SK-N-SH treated with all-trans-retinoic acid at 6 μM for 48 hours (cell line): ENCODE data around the gene AKT1.

ENCODE experiments used
- ESRRG ChIP-seq: fragments of 250-450 bp; sonication (Bioruptor Pico); IDR thresholded peaks from 2 replicates; pipeline ENCODE4 v1.6.1; 2021; ENCODE audit warnings: mild to moderate bottlenecking
- SNAI2 ChIP-seq: fragments of 250-450 bp; sonication (Bioruptor Pico); IDR thresholded peaks from 2 replicates; pipeline ENCODE4 v1.5.0; 2020; ENCODE audit warnings: mild to moderate bottlenecking, moderate library complexity
- TOX ChIP-seq: fragments of 250-450 bp; sonication (Bioruptor Pico); IDR thresholded peaks from 2 replicates; pipeline ENCODE4 v1.8.0; 2021; ENCODE audit warnings: mild to moderate bottlenecking, moderate library complexity, borderline replicate concordance
- ZFP30 ChIP-seq: fragments of 450-650 bp; formaldehyde crosslinking; IDR thresholded peaks from 2 replicates; pipeline ENCODE4 v1.5.0; 2022; ENCODE audit warnings: mild to moderate bottlenecking, moderate library complexity
- TF ChIP-seq, protein P1 (sequence below): fragments of 250-450 bp; sonication (Bioruptor Pico); IDR thresholded peaks from 2 replicates; pipeline ENCODE4 v1.8.0; 2020; ENCODE audit warnings: mild to moderate bottlenecking, moderate library complexity, borderline replicate concordance

- TF ChIP-seq SNAI2 (CRISPR knock-in tag), result no peak
- TF ChIP-seq, protein P1, sequence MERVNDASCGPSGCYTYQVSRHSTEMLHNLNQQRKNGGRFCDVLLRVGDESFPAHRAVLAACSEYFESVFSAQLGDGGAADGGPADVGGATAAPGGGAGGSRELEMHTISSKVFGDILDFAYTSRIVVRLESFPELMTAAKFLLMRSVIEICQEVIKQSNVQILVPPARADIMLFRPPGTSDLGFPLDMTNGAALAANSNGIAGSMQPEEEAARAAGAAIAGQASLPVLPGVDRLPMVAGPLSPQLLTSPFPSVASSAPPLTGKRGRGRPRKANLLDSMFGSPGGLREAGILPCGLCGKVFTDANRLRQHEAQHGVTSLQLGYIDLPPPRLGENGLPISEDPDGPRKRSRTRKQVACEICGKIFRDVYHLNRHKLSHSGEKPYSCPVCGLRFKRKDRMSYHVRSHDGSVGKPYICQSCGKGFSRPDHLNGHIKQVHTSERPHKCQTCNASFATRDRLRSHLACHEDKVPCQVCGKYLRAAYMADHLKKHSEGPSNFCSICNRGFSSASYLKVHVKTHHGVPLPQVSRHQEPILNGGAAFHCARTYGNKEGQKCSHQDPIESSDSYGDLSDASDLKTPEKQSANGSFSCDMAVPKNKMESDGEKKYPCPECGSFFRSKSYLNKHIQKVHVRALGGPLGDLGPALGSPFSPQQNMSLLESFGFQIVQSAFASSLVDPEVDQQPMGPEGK, result no peak
- no peak for TF ChIP-seq TOX (CRISPR knock-in tag)
- TF ChIP-seq ZFP30, result no peak
- no peak for TF ChIP-seq ESRRG (CRISPR knock-in tag)
Measured at GRCh38 chr14:104826861-104827176, 31.3 kb upstream of the AKT1 start.
